SU-DHL-6 (cell line): ENCODE measurements around the gene MIGA1.

Experiments used
- H2AFZ ChIP-seq: fragments of 200-600 bp; sonication (generic); 2 replicates; pipeline ENCODE4 v1.6.1; 2014; ENCODE audit warnings: low read depth, mild to moderate bottlenecking, moderate library complexity, mixed read lengths, antibody characterized with exemption, low read length; ENCODE audit not compliant: severe bottlenecking
- H3F3A ChIP-seq: fragments of 200-600 bp; shearing (Covaris generic); 2 replicates; pipeline ENCODE4 v1.6.0; 2016; ENCODE audit warnings: antibody characterized with exemption, mild to moderate bottlenecking; ENCODE audit not compliant: insufficient read depth
- H3K27ac ChIP-seq: fragments of 200-600 bp; sonication (generic); 2 replicates; pipeline ENCODE4 v1.5.1; 2016; ENCODE audit warnings: low read depth, mild to moderate bottlenecking, low read length, moderate library complexity, mixed read lengths
- H3K27me3 ChIP-seq: fragments of 200-600 bp; sonication (generic), shearing (Covaris generic); 2 replicates; pipeline ENCODE4 v1.6.0; 2014; ENCODE audit warnings: mild to moderate bottlenecking, low read length
- H3K36me3 ChIP-seq: fragments of 200-600 bp; sonication (generic); 2 replicates; pipeline ENCODE4 v1.6.1; 2014; ENCODE audit warnings: mild to moderate bottlenecking, low read length, mixed read lengths
- H3K4me2 ChIP-seq: fragments of 300-600, 200-600 bp; shearing (Covaris generic), sonication (generic); 2 replicates; pipeline ENCODE4 v1.6.0; 2014; ENCODE audit warnings: low read length, low read depth, mild to moderate bottlenecking; ENCODE audit not compliant: poor library complexity, severe bottlenecking
- H3K4me3 ChIP-seq: fragments of 200-600 bp; sonication (generic); 2 replicates; pipeline ENCODE4 v1.5.1; 2014; ENCODE audit warnings: antibody characterized with exemption, low read length, mild to moderate bottlenecking, mixed read lengths; ENCODE audit not compliant: insufficient read depth, poor library complexity, severe bottlenecking
- H3K79me2 ChIP-seq: fragments of 200-600 bp; sonication (generic); 2 replicates; pipeline ENCODE4 v1.6.1; 2014; ENCODE audit warnings: mild to moderate bottlenecking, low read length, moderate library complexity; ENCODE audit not compliant: insufficient read depth
- H3K9ac ChIP-seq: fragments of 200-600 bp; sonication (generic); 2 replicates; pipeline ENCODE4 v1.7.0; 2014; ENCODE audit warnings: mild to moderate bottlenecking, low read length
- H3K9me2 ChIP-seq: fragments of 200-600 bp; sonication (generic); replicated peaks from 2 replicates; pipeline ENCODE4 v1.6.1; 2014; ENCODE audit warnings: low read length; ENCODE audit not compliant: insufficient read depth
- H3K9me3 ChIP-seq: fragments of 200-600 bp; sonication (generic); 2 replicates; pipeline ENCODE4 v1.6.1; 2014; ENCODE audit warnings: low read length, mixed read lengths; ENCODE audit not compliant: insufficient read depth
- H4K20me1 ChIP-seq: fragments of 200-600 bp; sonication (generic); 2 replicates; pipeline ENCODE4 v1.6.1; 2014; ENCODE audit warnings: low read depth, mild to moderate bottlenecking, antibody characterized with exemption, low read length, moderate library complexity, mixed read lengths
- CTCF ChIP-seq: fragments of 200-600 bp; sonication (generic); IDR thresholded peaks from one replicate; pipeline ENCODE4 v1.5.1; 2017; ENCODE audit warnings: antibody characterized with exemption, mild to moderate bottlenecking, low read length, moderate library complexity; ENCODE audit not compliant: insufficient read depth, poor library complexity, severe bottlenecking
- EZH2phosphoT487 ChIP-seq: fragments of 200-600 bp; sonication (generic), shearing (Covaris generic); conservative IDR thresholded peaks from 2 replicates; pipeline ENCODE4 v1.6.1; 2018; ENCODE audit warnings: mild to moderate bottlenecking, antibody characterized with exemption, low read length, moderate library complexity, mixed read lengths

The MIGA1 gene

GRCh38 chr1:77820121-77820520 lies 40.7 kb downstream of the MIGA1 start:
- Histone ChIP-seq H4K20me1 (no peaks in the 10 kb centered on the region), H3K4me3 (no peak overlapping the region), H3K9me3 (no peaks in the 10 kb centered on the region), H3K79me2 (no peaks in the 10 kb centered on the region), H3K36me3 (peaks cover 8% of the 10 kb centered on the region; the same call in 1 of the 2 replicates), H3K9me2 (no peaks in the 10 kb centered on the region), H3K27ac (no peak overlapping the region), H2AFZ (no peak overlapping the region), H3F3A (peaks cover 16% of the 10 kb centered on the region; the same call in 1 of the 2 replicates), H3K9ac (no peak overlapping the region), H3K27me3 (no peaks in the 10 kb centered on the region), H3K4me2 (no peak overlapping the region)
- TF ChIP-seq EZH2phosphoT487 (no peak), CTCF (no peak)

- Histone ChIP-seq H3K4me3 (no peak overlapping the region), H3K9ac (no peak overlapping the region), H3K27me3 (no peaks in the 10 kb centered on the region), H4K20me1 (no peaks in the 10 kb centered on the region), H3K9me3 (no peaks in the 10 kb centered on the region), H3K27ac (peak overlapping the region; percentile 52), H3K9me2 (no peaks in the 10 kb centered on the region), H2AFZ (no peak overlapping the region), H3F3A (peaks cover 15% of the 10 kb centered on the region; the same call in 1 of the 2 replicates), H3K4me2 (peak overlapping the region; percentile 4), H3K36me3 (peaks cover 6% of the 10 kb centered on the region; the same call in 1 of the 2 replicates), H3K79me2 (no peaks in the 10 kb centered on the region)
- no peak for TF ChIP-seq EZH2phosphoT487
- no peak for TF ChIP-seq CTCF
These were observed 44.6 kb downstream of the MIGA1 start for GRCh38 chr1:77824079-77824478.

GRCh38 chr1:77824694-77825093 lies 45.2 kb downstream of the MIGA1 start:
- Histone ChIP-seq H3K79me2 (no peaks in the 10 kb centered on the region), H4K20me1 (no peaks in the 10 kb centered on the region), H3K4me2 (peak overlapping the region; percentile 5), H2AFZ (no peak overlapping the region), H3K36me3 (peaks cover 6% of the 10 kb centered on the region; the same call in 1 of the 2 replicates), H3K9me2 (no peaks in the 10 kb centered on the region), H3K4me3 (no peak overlapping the region), H3K9me3 (no peaks in the 10 kb centered on the region), H3K9ac (no peak overlapping the region), H3F3A (peaks cover 15% of the 10 kb centered on the region; the same call in 1 of the 2 replicates), H3K27me3 (no peaks in the 10 kb centered on the region), H3K27ac (peak overlapping the region; percentile 52)
- TF ChIP-seq CTCF: no peak
- no peak for TF ChIP-seq EZH2phosphoT487
